Body of pancreas (tissue), 4 donors: ENCODE data around the gene SYMPK. TPM values are rescaled to one million over a fixed set of nuclear protein-coding genes. Genes with fewer than 3 reads are reported as not detected.
A peak's percentile ranks its signal among the peaks of the same experiment; 100 is the strongest.

Source experiments
- ATAC-seq: fragments of 150-250 bp; one replicate; pipeline ENCODE4 v1.9.1; 2016
- DNase-seq, 4 donors: peaks; one replicate each; pipeline ENCODE4 v3.0.0-alpha.2; 2019
- H3K27ac ChIP-seq, 4 donors: fragments of 200-600 bp; sonication (generic); 1 replicate in 3 of 4; 2 replicates in 1 of 4; pipeline versions ENCODE4 v1.5.1 to v1.6.1; 2016 to 2019; ENCODE audit warnings: mild to moderate bottlenecking in 1 of 4, mixed read lengths in 1 of 4, moderate library complexity in 1 of 4
- H3K27me3 ChIP-seq, 2 donors: fragments of 200-600 bp; sonication (generic); one replicate each; pipeline ENCODE4 v1.6.0; 2016; ENCODE audit warnings: mild to moderate bottlenecking in 1 of 2
- H3K36me3 ChIP-seq, 2 donors: fragments of 200-600 bp; sonication (generic); replicated peaks in 1 of 2; 2 replicates each; pipeline ENCODE4 v1.5.1; 2016; ENCODE audit warnings: low read depth in 2 of 2; ENCODE audit not compliant: insufficient read depth in 1 of 2
- H3K4me1 ChIP-seq: fragments of 200-600 bp; sonication (generic); one replicate; pipeline ENCODE4 v1.6.0; 2016
- H3K4me3 ChIP-seq, 2 donors: fragments of 200-600 bp; sonication (generic); 1 replicate in 1 of 2; 2 replicates in 1 of 2; pipeline ENCODE4 v1.5.1; 2016 to 2019
- H3K9me3 ChIP-seq, 3 donors: fragments of 200-600 bp; sonication (generic); 1 replicate in 2 of 3; 2 replicates in 1 of 3; pipeline ENCODE4 v1.5.1; 2016
- CTCF ChIP-seq, 7 experiments: fragments of 450-650 bp in 4 of 7; fragments of 200-600 bp in 3 of 7; sonication (generic) in 3 of 7; IDR thresholded peaks; one replicate each; pipeline ENCODE4 v1.5.1; 2016 to 2019; ENCODE audit warnings: antibody characterized with exemption in 7 of 7
- POLR2A ChIP-seq, 3 donors: fragments of 450-650 bp; IDR thresholded peaks; one replicate each; pipeline ENCODE4 v1.6.1; 2016; ENCODE audit warnings: antibody characterized with exemption in 3 of 3, mild to moderate bottlenecking in 2 of 3
- WGBS, 2 donors: methylation state at CpG; one replicate each; pipeline ENCODE4 v1.1.5; 2017; 5-methylcytosine and 5-hydroxymethylcytosine counted together
- intact Hi-C: fragments of 100-400 bp; cut with DNase I; formaldehyde crosslinking; loops from one replicate; pipeline ENCODE4 v1.15.1; 2023
- total RNA-seq, 2 donors: library from RNA; depleted of rRNA; stranded (reverse); fragments of >200 nt; gene quantifications; one replicate each; pipeline ENCODE4 v1.1.0, GENCODE V29; 2016

The SYMPK gene
- total RNA-seq, 2 donors from 2014 or later: 23.3 to 32.3 TPM

GRCh38 chr19:45790942-45791341, 72.0 kb downstream of the SYMPK start:
- H3K27me3 ChIP-seq: no peaks in the 10 kb centered on the region
- H3K36me3 ChIP-seq: peaks cover 0 to 7% of the 10 kb centered on the region in 2 donors
- ATAC-seq (no peak), DNase-seq (peak in 1 of 4 donors; percentile 36)
- H3K4me1 ChIP-seq: peaks cover 16% of the 10 kb centered on the region
- intact Hi-C loops: no loop called here
- WGBS, 2 donors: 80 to 90% methylated on average over 8 of the region's 8 CpGs
- no peak overlapping the region for H3K27ac ChIP-seq
- no peaks in the 10 kb centered on the region for H3K9me3 ChIP-seq
- H3K4me3 ChIP-seq: no peak overlapping the region
- TF ChIP-seq POLR2A (IDR thresholded peaks at IDR 0.05) (no peak), CTCF (IDR thresholded peaks at IDR 0.05) (no peak)

GRCh38 chr19:45789035-45789786, 73.7 kb downstream of the SYMPK start:
- Histone ChIP-seq H3K4me1 (peaks cover 16% of the 10 kb centered on the region), H3K27ac (no peak overlapping the region), H3K4me3 (no peak overlapping the region), H3K36me3 (peaks cover 0 to 7% of the 10 kb centered on the region in 2 donors), H3K27me3 (no peaks in the 10 kb centered on the region), H3K9me3 (no peaks in the 10 kb centered on the region)
- WGBS, 2 donors: 86 to 94% methylated on average over 10 to 15 of the region's 15 CpGs
- ATAC-seq (no peak), DNase-seq (no peak)
- intact Hi-C loops: no loop called here
- TF ChIP-seq POLR2A (IDR thresholded peaks at IDR 0.05): no peak
- no peak for TF ChIP-seq CTCF (IDR thresholded peaks at IDR 0.05)

GRCh38 chr19:45786533-45786894, 76.4 kb downstream of the SYMPK start:
- TF ChIP-seq CTCF (IDR thresholded peaks at IDR 0.05): no peak
- no peak for TF ChIP-seq POLR2A (IDR thresholded peaks at IDR 0.05)
- intact Hi-C loops: no loop called here
- Histone ChIP-seq H3K27ac (no peak overlapping the region), H3K9me3 (no peaks in the 10 kb centered on the region), H3K36me3 (peaks cover 0 to 7% of the 10 kb centered on the region in 2 donors), H3K4me3 (no peak overlapping the region), H3K27me3 (no peaks in the 10 kb centered on the region), H3K4me1 (peaks cover 21% of the 10 kb centered on the region)
- ATAC-seq (no peak), DNase-seq (no peak)
- 90 to 96% methylated on average over 7 to 21 of the region's 21 CpGs for WGBS, 2 donors

- ATAC-seq: no peak
- Histone ChIP-seq H3K4me1 (peaks cover 21% of the 10 kb centered on the region), H3K27me3 (no peaks in the 10 kb centered on the region), H3K4me3 (no peak overlapping the region), H3K9me3 (no peaks in the 10 kb centered on the region), H3K36me3 (peaks cover 0 to 7% of the 10 kb centered on the region in 2 donors), H3K27ac (no peak overlapping the region)
- DNase-seq: no peak
- TF ChIP-seq POLR2A (IDR thresholded peaks at IDR 0.05): no peak
- no peak for TF ChIP-seq CTCF (IDR thresholded peaks at IDR 0.05)
- 89 to 93% methylated on average over 28 to 57 of the region's 57 CpGs for WGBS, 2 donors
- intact Hi-C loops: no loop called here
These were observed 77.0 kb downstream of the SYMPK start for GRCh38 chr19:45785781-45786532.
